ENCODE results near the gene SLC38A7.
"Not testable (repeated sequence)": the region's sequence is repeated elsewhere in the genome, so short reads cannot be mapped to it uniquely, and the experiment has no call there.

The SLC38A7 gene

GRCh38 chr16:58684354-58685083, at the start of gene SLC38A7:
SLC38A7 (minus strand) TSS chr16:58684770; CDS start chr16:58680126, 4,644 bp downstream.
- DNase-seq (ENCODE audit: low read depth), result peak; percentile 58

GRCh38 chr16:58733671-58734458, 49.3 kb upstream of the SLC38A7 start, which contains the start of gene GOT2:
GOT2 (minus strand) TSS chr16:58734316; CDS start chr16:58734228, 88 bp downstream.
- DNase-seq (ENCODE audit: low read depth), result peak; percentile 55

- DNase-seq (ENCODE audit: low read depth), result no peak
Observed at GRCh38 chr16:58733248-58733670, 48.7 kb upstream of the SLC38A7 start.

- no peak for DNase-seq (ENCODE audit: low read depth)
Observed at GRCh38 chr16:58732545-58733247, 48.1 kb upstream of the SLC38A7 start.

- DNase-seq (ENCODE audit: low read depth), result no peak
Observed at GRCh38 chr16:58730724-58731370, 46.3 kb upstream of the SLC38A7 start.

- DNase-seq (ENCODE audit: low read depth), result no peak
Observed at GRCh38 chr16:58727796-58728568, 43.4 kb upstream of the SLC38A7 start.

- no peak for DNase-seq (ENCODE audit: low read depth)
Observed at GRCh38 chr16:58727028-58727781, 42.6 kb upstream of the SLC38A7 start.

- no peak for DNase-seq (ENCODE audit: low read depth)
Observed at GRCh38 chr16:58723109-58723508, 38.5 kb upstream of the SLC38A7 start.

GRCh38 chr16:58717994-58718393, 33.4 kb upstream of the SLC38A7 start:
- no peak for DNase-seq (ENCODE audit: low read depth)

- no peak for DNase-seq (ENCODE audit: low read depth)
Observed at GRCh38 chr16:58716468-58716867, 31.9 kb upstream of the SLC38A7 start.

- no peak for DNase-seq (ENCODE audit: low read depth)
Observed at GRCh38 chr16:58713742-58714141, 29.2 kb upstream of the SLC38A7 start.

GRCh38 chr16:58709333-58709732, 24.8 kb upstream of the SLC38A7 start:
- no peak for DNase-seq (ENCODE audit: low read depth)

- no peak for DNase-seq (ENCODE audit: low read depth)
Observed at GRCh38 chr16:58699151-58699550, 14.6 kb upstream of the SLC38A7 start.

- no peak for DNase-seq (ENCODE audit: low read depth)
Observed at GRCh38 chr16:58695368-58695767, 10.8 kb upstream of the SLC38A7 start.

GRCh38 chr16:58692450-58692849, 7.9 kb upstream of the SLC38A7 start:
- DNase-seq (ENCODE audit: low read depth), result no peak

GRCh38 chr16:58686985-58687706, 2.6 kb upstream of the SLC38A7 start:
- DNase-seq (ENCODE audit: low read depth), result not testable (repeated sequence)

GRCh38 chr16:58685084-58685449, 497 bp upstream of the SLC38A7 start:
- no peak for DNase-seq (ENCODE audit: low read depth)

GRCh38 chr16:58684001-58684353, 593 bp downstream of the SLC38A7 start:
- DNase-seq (ENCODE audit: low read depth), result no peak

GRCh38 chr16:58679763-58680162, 4.8 kb downstream of the SLC38A7 start:
- no peak for DNase-seq (ENCODE audit: low read depth)

GRCh38 chr16:58678716-58679115, 5.9 kb downstream of the SLC38A7 start:
- no peak for DNase-seq (ENCODE audit: low read depth)
